Amniotic stem cell (primary cell): ENCODE data around the gene CFAP99.
"Not testable (repeated sequence)": the region's sequence is repeated elsewhere in the genome, so short reads cannot be mapped to it uniquely, and the experiment has no call there.

Source experiments
- DNase-seq: peaks from one replicate; lab custom pipeline; 2025; lab: John Stamatoyannopoulos, UW

The CFAP99 gene

DNA sequence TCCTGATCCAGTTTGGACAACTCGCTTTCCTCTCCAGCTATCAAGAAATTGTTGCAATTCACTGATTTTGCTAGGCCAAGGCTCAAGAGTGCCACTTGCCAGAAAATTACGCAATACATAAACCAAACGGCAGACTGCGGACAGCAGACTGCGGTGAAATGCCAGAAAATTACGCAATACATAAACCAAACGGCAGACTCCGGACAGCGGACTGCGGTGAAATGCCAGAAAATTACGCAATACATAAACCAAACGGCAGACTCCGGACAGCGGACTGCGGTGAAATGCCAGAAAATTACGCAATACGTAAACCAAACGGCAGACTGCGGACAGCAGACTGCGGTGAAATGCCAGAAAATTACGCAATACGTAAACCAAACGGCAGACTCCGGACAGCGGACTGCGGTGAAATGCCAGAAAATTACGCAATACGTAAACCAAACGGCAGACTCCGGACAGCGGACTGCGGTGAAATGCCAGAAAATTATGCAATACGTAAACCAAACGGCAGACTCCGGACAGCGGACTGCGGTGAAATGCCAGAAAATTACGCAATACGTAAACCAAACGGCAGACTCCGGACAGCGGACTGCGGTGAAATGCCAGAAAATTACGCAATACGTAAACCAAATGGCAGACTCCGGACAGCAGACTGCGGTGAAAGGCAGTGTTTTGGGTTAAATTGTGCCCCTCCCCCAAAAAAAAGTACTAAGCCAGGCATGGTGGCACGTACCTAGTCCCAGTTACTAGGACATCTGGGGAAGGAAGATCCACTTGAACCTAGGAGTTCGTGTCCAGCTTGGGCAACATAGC, 11.4 kb downstream of the CFAP99 start:
- DNase-seq, result not testable (repeated sequence)

- no peak for DNase-seq
Measured at GRCh38 chr4:2432004-2432403, 13.2 kb downstream of the CFAP99 start.

- DNase-seq, result no peak
Measured at GRCh38 chr4:2432991-2433530, 14.3 kb downstream of the CFAP99 start.

GRCh38 chr4:2433609-2434350, 15.0 kb downstream of the CFAP99 start:
- no peak for DNase-seq

GRCh38 chr4:2434420-2434819, 15.7 kb downstream of the CFAP99 start:
- no peak for DNase-seq

- DNase-seq, result no peak
Measured at GRCh38 chr4:2436301-2436700, 17.5 kb downstream of the CFAP99 start.

GRCh38 chr4:2436761-2437474, 18.2 kb downstream of the CFAP99 start:
- DNase-seq, result no peak

DNA sequence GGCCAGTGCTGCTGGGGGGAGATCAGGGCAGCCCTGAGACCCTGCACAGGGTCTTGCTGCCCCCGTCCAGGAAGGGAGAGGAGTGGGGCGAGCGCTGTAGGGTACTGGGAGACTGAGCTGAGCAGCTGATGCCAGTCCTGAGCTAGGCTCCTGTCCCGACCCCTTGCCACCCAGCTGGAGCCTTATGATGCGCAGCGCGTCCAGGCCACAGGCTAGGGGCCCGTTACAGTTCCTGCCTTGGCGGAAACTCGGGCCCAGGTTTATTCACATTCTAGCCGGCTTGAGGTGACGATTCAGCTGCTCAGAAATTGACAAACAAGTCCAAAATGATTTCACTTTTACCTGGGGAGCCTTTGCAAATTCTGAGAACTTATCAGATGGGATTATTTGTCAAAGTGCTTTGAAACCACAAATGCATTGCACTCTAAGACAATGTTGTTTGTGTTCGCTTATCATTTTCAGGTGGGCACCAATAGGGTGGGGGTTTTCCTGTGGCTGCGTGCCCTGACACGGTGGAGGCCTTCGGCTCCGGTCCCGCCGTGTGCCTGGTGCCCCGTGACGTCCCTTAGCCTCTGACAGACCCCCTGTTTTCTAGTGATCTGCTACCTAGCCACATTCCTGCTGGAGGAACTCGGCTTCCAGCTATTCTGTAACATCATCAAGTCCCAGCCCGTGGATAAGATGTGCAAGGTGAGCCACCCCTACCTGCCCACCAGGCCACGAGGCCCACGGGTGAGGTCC, 18.9 kb downstream of the CFAP99 start:
- DNase-seq, result no peak

DNA sequence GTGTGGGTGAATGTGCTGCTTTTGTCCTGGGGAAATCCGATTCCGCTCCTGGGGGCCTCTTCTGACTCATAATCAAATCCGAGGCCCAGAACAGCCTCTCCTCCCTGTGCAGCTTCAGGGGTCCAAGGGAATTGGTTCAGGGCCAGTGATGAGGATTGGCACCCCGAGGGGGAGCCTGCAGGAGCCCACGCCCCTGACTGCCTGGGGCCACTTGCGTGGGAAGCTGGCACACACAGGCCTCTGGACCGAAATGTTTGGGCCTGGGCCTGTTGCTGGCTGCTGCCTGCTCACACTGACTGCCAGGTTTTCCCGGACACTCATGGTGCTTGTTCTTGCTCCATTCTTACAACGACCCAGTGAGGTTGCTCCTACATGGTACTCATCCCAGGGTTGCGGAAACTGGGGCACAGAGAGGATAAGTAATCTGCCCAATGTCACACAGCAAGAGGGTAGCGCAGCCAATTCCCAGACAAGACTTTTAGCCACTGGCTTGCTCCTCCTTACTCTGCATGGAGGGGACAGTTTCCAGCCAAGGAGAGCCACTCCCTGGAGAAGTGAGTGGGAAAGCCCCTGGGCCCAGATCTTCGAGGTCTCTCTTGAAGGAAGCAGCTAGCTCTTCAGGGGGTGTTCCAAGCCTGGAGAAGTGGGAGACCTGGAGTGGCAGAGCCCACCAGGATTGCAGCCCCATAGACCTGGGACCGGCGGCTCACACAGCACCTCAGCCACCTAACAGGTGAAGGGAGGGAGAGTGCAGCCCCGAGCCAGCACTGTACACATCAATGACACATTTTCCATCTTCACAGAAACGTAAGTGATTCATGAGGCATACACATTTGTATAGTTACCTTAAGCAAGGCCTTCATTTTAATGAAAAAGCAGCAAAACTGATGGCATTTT, 20.3 kb downstream of the CFAP99 start:
- DNase-seq, result no peak

GRCh38 chr4:2441393-2442174, 22.8 kb downstream of the CFAP99 start:
- no peak for DNase-seq

GRCh38 chr4:2442175-2442993, 23.6 kb downstream of the CFAP99 start:
- no peak for DNase-seq

DNA sequence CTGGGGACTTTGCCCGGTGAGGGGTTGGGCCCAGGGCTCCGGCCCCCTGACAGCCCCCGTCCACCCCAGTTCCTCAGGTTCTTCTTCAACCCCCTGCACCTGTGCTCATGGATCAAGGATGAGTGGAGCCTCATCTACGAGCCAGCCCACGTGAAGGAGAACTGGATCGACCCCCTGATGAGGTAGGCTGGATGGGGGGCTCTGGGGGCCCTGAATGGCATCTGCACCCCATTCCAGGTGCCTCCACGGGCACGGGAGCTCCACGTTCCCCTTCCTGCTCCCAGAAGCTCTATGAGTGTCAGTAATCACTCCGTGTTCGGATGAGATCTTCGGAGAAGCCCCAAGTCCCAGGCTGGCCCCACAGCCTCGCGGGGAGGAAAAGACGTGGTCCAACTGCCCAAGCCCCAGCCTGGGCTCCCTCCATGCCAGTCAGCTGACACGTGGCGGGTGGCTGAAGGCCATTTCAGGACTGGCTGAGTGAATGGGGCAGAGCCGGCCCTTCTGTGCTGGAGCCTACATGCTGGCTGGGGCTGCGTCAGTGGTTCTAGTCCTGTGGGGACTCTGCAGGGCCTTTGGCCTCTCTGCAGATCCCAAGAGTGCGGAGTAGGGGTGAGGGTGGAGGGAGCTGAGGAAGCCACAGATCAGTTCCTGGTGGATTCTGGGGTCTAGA, 24.4 kb downstream of the CFAP99 start:
- DNase-seq, result no peak

GRCh38 chr4:2443956-2444740, 25.4 kb downstream of the CFAP99 start:
- no peak for DNase-seq

DNA sequence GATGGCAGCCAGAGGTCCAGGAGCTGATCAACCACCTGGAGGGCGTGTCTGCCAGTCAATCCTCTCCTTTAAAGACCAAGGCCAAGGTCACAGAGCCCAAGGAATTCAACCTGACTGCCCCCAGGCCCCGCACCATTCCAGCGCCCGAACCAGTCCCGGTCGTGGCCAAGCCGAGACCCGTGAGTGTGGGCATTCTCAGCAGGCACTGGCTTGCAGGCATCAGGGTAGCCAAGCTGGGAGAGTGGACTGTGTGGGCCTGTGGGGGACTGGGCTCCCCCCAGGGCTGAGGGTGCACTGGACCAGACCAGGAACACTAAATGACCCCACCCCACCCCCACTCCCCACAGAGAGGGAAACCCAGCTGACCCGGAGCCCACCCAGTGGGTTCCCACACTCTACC, 26.4 kb downstream of the CFAP99 start:
- no peak for DNase-seq

DNA sequence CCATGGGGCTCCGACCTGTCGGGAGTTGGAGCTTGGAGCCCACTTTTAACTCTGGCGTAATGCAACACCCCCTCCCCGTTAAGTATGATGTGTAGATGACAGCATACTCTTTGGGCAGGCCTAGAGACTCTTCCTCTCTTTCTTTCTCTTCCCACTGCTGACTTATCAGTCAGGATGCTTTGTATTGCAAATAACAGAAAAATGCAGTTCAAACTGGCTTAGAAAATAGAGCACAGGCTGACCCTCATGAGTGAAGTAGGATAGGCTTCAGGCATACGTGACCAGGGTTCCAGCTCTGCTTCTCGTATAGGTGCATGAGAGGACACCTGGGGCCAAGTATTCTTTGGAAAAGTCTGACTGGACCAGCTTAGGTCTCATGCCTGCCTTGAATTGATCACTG, 26.8 kb downstream of the CFAP99 start:
- DNase-seq, result no peak

DNA sequence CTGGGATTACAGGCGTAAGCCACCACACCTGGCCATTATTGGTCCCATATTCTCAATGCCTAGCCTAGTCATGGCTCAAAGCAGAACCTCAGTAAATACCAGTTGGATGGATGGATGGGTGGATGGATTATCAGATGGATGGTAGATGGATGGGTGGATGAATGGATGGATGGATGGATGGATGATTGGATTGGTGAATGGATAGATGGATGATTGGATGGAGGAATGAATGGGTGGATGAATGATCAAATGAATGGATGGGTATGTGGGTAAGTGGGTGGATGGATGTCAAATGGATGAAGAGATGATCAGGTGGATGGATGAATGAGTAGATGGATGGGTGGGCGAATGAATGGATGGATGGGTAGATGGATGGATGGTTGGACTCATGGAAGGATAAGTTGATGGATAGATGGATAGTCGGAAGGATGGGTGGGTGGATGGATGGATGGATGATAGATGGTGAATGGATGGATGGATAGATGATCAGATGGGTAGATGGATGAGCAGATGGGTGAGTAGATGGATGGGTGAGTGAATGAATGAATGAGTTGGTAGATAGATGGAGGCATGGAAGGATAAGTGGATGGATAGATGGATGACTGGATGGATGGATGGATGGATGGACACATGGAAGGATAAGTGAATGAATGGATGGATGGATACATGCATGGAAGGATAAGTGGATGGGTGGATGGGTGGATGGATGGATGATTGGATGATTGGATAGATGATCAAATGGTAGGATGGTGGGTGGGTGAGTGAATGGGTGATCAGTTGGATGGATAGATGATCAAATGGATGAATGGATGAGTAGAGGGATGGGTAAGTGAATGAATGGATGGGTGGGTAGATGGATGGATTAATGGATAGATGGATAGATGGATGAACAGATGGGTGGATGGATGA, 28.2 kb downstream of the CFAP99 start:
- DNase-seq, result no peak

DNA sequence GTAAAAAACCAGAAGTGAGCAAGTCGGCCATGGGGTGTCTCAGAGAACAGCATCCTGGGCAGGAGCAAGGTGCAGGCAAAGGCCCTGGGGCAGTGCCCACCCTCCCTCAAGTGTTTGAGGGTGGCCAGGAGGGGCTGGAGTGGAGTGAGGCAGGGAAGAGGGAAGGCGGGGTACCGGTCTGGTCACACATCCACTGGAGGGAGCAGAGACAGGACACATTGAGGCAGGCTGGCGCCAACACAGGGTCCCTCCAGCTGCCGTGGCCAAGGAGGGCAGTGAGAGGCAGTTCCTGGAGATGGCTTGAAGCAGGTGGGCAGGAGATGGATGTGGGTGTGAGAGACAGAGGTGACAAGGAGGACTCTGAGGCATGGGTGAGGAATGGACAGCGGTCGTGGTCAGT, 29.8 kb downstream of the CFAP99 start:
- DNase-seq, result no peak
